B cell (primary cell): Measurements from ENCODE around the gene WDFY4. TPM values are rescaled to one million over a fixed set of nuclear protein-coding genes. Genes with fewer than 3 reads are reported as not detected.

Experiments
- ATAC-seq: fragments of 200-7000 bp; cut with Tn5 transposase; one replicate; pipeline ENCODE4 v1.10.0; 2021; ENCODE audit warnings: low read depth, mild to moderate bottlenecking, moderate number of reproducible peaks, moderate library complexity
- CTCF ChIA-PET: fragments of 350-600 bp; sonication (Branson Sonifier 250); formaldehyde crosslinking; loops from one replicate; lab custom pipeline; 2021; ENCODE audit warnings: antibody characterized with exemption, inconsistent platforms; lab: Charles Lee
- POLR2A ChIA-PET: fragments of 350-600 bp; sonication (Branson Sonifier 250); formaldehyde crosslinking; loops from one replicate; lab custom pipeline; 2021; ENCODE audit warnings: antibody characterized with exemption; lab: Charles Lee
- DNase-seq: peaks from one replicate; pipeline ENCODE4 v3.0.0; 2013
- H2AFZ ChIP-seq: 2 replicates; pipeline ENCODE4 v1.6.1; 2012; ENCODE audit warnings: mild to moderate bottlenecking, low read depth, low read length; ENCODE audit not compliant: insufficient read depth, poor library complexity, severe bottlenecking
- H3K27ac ChIP-seq, 2 donors: 1 replicate in 1 of 2; 2 replicates in 1 of 2; pipeline ENCODE4 v1.5.1; 2012 to 2013; ENCODE audit warnings: low read length in 2 of 2, mild to moderate bottlenecking in 2 of 2, moderate library complexity in 1 of 2
- H3K27me3 ChIP-seq, 4 experiments: fragments of 200-600 bp in 1 of 4; sonication (generic) in 1 of 4; replicated peaks in 1 of 4; 1 replicate in 2 of 4; 2 replicates in 2 of 4; pipeline versions ENCODE4 v1.6.1 to v1.7.0; 2013 to 2016; ENCODE audit warnings: low read length in 3 of 4, mild to moderate bottlenecking in 2 of 4, mixed read lengths in 1 of 4, moderate library complexity in 1 of 4; ENCODE audit not compliant: insufficient read depth in 4 of 4, control insufficient read depth in 3 of 4; ENCODE audit errors: control extremely low read depth in 1 of 4
- H3K36me3 ChIP-seq, 2 experiments: replicated peaks in 1 of 2; 1 replicate in 1 of 2; 2 replicates in 1 of 2; pipeline versions ENCODE4 v1.6.1 to v1.7.1; 2013; ENCODE audit warnings: low read length in 1 of 2; ENCODE audit not compliant: insufficient read depth in 2 of 2, control insufficient read depth in 1 of 2; ENCODE audit errors: control extremely low read depth in 1 of 2, extremely low read depth in 1 of 2
- H3K4me1 ChIP-seq, 2 donors: fragments of 200-600 bp in 1 of 2; sonication (generic) in 1 of 2; 1 replicate in 1 of 2; 2 replicates in 1 of 2; pipeline versions ENCODE4 v1.5.1 to v1.6.1; 2013 to 2017; ENCODE audit warnings: low read length in 2 of 2; ENCODE audit not compliant: control insufficient read depth in 2 of 2, insufficient read depth in 2 of 2
- H3K4me2 ChIP-seq: replicated peaks from 2 replicates; pipeline ENCODE3; 2012; ENCODE audit warnings: mild to moderate bottlenecking, low read depth, low read length; ENCODE audit not compliant: poor library complexity, severe bottlenecking
- H3K4me3 ChIP-seq, 5 experiments: fragments of 200-600 bp in 1 of 5; sonication (generic) in 1 of 5; 1 replicate in 3 of 5; 2 replicates in 2 of 5; pipeline versions ENCODE4 v1.5.1 to v1.7.0; 2011 to 2016; ENCODE audit warnings: low read length in 4 of 5, mild to moderate bottlenecking in 4 of 5, low read depth in 2 of 5, control low read depth in 1 of 5, moderate library complexity in 1 of 5; ENCODE audit not compliant: insufficient read depth in 1 of 5; ENCODE audit errors: control extremely low read depth in 1 of 5, extremely low read depth in 1 of 5
- H3K79me2 ChIP-seq: fragments of 200-600 bp; sonication (generic); one replicate; pipeline ENCODE4 v1.6.0; 2016; ENCODE audit warnings: low read length; ENCODE audit not compliant: control insufficient read depth, insufficient read depth
- H3K9ac ChIP-seq: fragments of 200-600 bp; sonication (generic); 2 replicates; pipeline ENCODE4 v1.6.1; 2017; ENCODE audit warnings: mild to moderate bottlenecking, low read length, moderate library complexity
- H3K9me3 ChIP-seq, 3 donors: one replicate each; pipeline versions ENCODE4 v1.6.1 to v1.7.1; 2013; ENCODE audit warnings: low read length in 2 of 3; ENCODE audit not compliant: control insufficient read depth in 2 of 3, insufficient read depth in 1 of 3; ENCODE audit errors: control extremely low read depth in 1 of 3
- H4K20me1 ChIP-seq: 2 replicates; pipeline ENCODE4 v1.6.0; 2012; ENCODE audit warnings: mild to moderate bottlenecking, low read length; ENCODE audit not compliant: insufficient read depth, control insufficient read depth, poor library complexity, severe bottlenecking
- H3K27ac Mint-ChIP-seq: one replicate; pipeline ENCODE4 v1.8.0; 2021; ENCODE audit warnings: mixed read lengths
- H3K27me3 Mint-ChIP-seq: one replicate; pipeline ENCODE4 v1.8.0; 2021; ENCODE audit warnings: mixed read lengths
- H3K4me1 Mint-ChIP-seq: one replicate; pipeline ENCODE4 v1.8.0; 2021; ENCODE audit warnings: mixed read lengths
- H3K4me3 Mint-ChIP-seq: one replicate; pipeline ENCODE4 v1.8.0; 2021; ENCODE audit warnings: mixed read lengths
- H3K9me3 Mint-ChIP-seq: one replicate; pipeline ENCODE4 v1.8.0; 2022; ENCODE audit warnings: mixed read lengths; ENCODE audit not compliant: insufficient read depth
- CTCF ChIP-seq: fragments of 200-600 bp; IDR thresholded peaks from one replicate; pipeline ENCODE4 v1.8.0; 2022; ENCODE audit warnings: antibody characterized with exemption, mild to moderate bottlenecking
- EZH2 ChIP-seq: IDR thresholded peaks from 2 replicates; pipeline ENCODE4 v1.6.1; 2012; ENCODE audit warnings: borderline replicate concordance, low read depth, mild to moderate bottlenecking, moderate library complexity, low read length; ENCODE audit not compliant: insufficient read depth, poor library complexity, severe bottlenecking
- WGBS: methylation state at CpG from one replicate; pipeline ENCODE4 v1.1.5; 2013; ENCODE audit warnings: missing lambda C conversion rate; ENCODE audit not compliant: insufficient coverage; 5-methylcytosine and 5-hydroxymethylcytosine counted together
- intact Hi-C: fragments of 100-400 bp; cut with micrococcal nuclease; formaldehyde crosslinking; loops from one replicate; pipeline ENCODE4 v1.10.0; 2022
- polyA plus RNA-seq: library from polyadenylated mRNA; depleted of rRNA; stranded (reverse); fragments of >200 nt; gene quantifications from 2 replicates; pipeline ENCODE4 v1.2.3, GENCODE V29; 2012
- total RNA-seq, 2 donors: library from RNA; stranded (reverse); fragments of 120-200 nt in 1 of 2; gene quantifications; 1 replicate in 1 of 2; 2 replicates in 1 of 2; pipeline versions ENCODE4 v1.2.3 to v1.2.4, GENCODE V29; 2013 to 2022

WDFY4 gene
- total and polyA plus RNA-seq, 2 donors (not counting 1 experiment from before 2014, with no cell fraction given): 262 to 560 TPM

GRCh38 chr10:48724127-48724526 is 39.5 kb downstream of the WDFY4 start:
- Histone ChIP-seq H3K36me3 (peaks cover 7 to 99% of the 10 kb centered on the region in 2 experiments), H4K20me1 (peaks cover 85% of the 10 kb centered on the region), H3K27ac (peak overlapping the region in 1 of 2 donors; percentile 9), H3K9me3 (no peaks in the 10 kb centered on the region), H3K79me2 (peaks cover 98% of the 10 kb centered on the region), H3K4me2 (no peak overlapping the region), H3K27me3 (no peaks in the 10 kb centered on the region), H3K4me3 (no peak overlapping the region), H3K9ac (no peak overlapping the region), H3K4me1 (no peaks in the 10 kb centered on the region), H2AFZ (no peak overlapping the region)
- DNase-seq: no peak
- no peaks in the 10 kb centered on the region for H3K27me3 Mint-ChIP-seq
- no peak for ATAC-seq
- no peak overlapping the region for H3K4me3 Mint-ChIP-seq
- TF ChIP-seq EZH2: no peak
- intact Hi-C loops: no loop called here
- WGBS: 94% methylated on average over 6 of the region's 7 CpGs
- CTCF ChIA-PET: interaction anchor here (0.9 to 2.6 kb wide), 3 partner anchors 64 to 67 kb away, joined by 4 to 14 read pairs (median 6); no protein-coding TSS in a partner anchor
- no peaks in the 10 kb centered on the region for H3K9me3 Mint-ChIP-seq
- peak overlapping the region; percentile 7 for H3K27ac Mint-ChIP-seq
- POLR2A ChIA-PET: interaction anchor here (0.6 kb wide), 1 partner anchor 59 kb away, joined by 6 read pairs; no protein-coding TSS in a partner anchor
- peaks cover 11% of the 10 kb centered on the region for H3K4me1 Mint-ChIP-seq

GRCh38 chr10:48725708-48726107 is 41.0 kb downstream of the WDFY4 start:
- Histone ChIP-seq H3K9me3 (no peaks in the 10 kb centered on the region), H3K4me2 (no peak overlapping the region), H3K9ac (no peak overlapping the region), H3K4me3 (no peak overlapping the region), H3K79me2 (peaks cover 94% of the 10 kb centered on the region), H4K20me1 (peaks cover 82% of the 10 kb centered on the region), H3K4me1 (no peaks in the 10 kb centered on the region), H2AFZ (no peak overlapping the region), H3K36me3 (peaks cover 3 to 99% of the 10 kb centered on the region in 2 experiments), H3K27ac (no peak overlapping the region), H3K27me3 (no peaks in the 10 kb centered on the region)
- no peak overlapping the region for H3K4me3 Mint-ChIP-seq
- CTCF ChIA-PET: interaction anchor here (1.4 to 2.6 kb wide), 3 partner anchors 65 to 69 kb away, joined by 5 to 14 read pairs (median 6); no protein-coding TSS in a partner anchor
- DNase-seq (no peak), ATAC-seq (no peak)
- no peaks in the 10 kb centered on the region for H3K9me3 Mint-ChIP-seq
- WGBS: 95% methylated on average over 4 of the region's 4 CpGs
- no peaks in the 10 kb centered on the region for H3K27me3 Mint-ChIP-seq
- POLR2A ChIA-PET: no interaction called here
- intact Hi-C loops: no loop called here
- peaks cover 5% of the 10 kb centered on the region for H3K4me1 Mint-ChIP-seq
- H3K27ac Mint-ChIP-seq: no peak overlapping the region
- TF ChIP-seq CTCF: no peak
- TF ChIP-seq EZH2: no peak
